OCI-LY1 (cell line): Measurements from ENCODE around the gene LGMN.

Experiments used
- H2AFZ ChIP-seq: fragments of 200-600 bp; sonication (generic), shearing (Covaris generic); 2 replicates; pipeline ENCODE4 v1.6.0; 2014; ENCODE audit warnings: antibody characterized with exemption, mild to moderate bottlenecking, low read length
- H3F3A ChIP-seq: fragments of 200-600 bp; sonication (generic), shearing (Covaris generic); 2 replicates; pipeline ENCODE4 v1.6.0; 2014; ENCODE audit warnings: mild to moderate bottlenecking, antibody characterized with exemption, low read length, moderate library complexity; ENCODE audit not compliant: insufficient read depth
- H3K27ac ChIP-seq: fragments of 200-600 bp; sonication (generic); 2 replicates; pipeline ENCODE4 v1.5.1; 2014; ENCODE audit warnings: low read length, mixed run types, mild to moderate bottlenecking, low read depth; ENCODE audit not compliant: poor library complexity, severe bottlenecking
- H3K27me3 ChIP-seq: fragments of 200-600 bp; sonication (generic); 2 replicates; pipeline ENCODE4 v1.6.0; 2014; ENCODE audit warnings: antibody characterized with exemption, mild to moderate bottlenecking, low read length, moderate library complexity; ENCODE audit not compliant: insufficient read depth
- H3K36me3 ChIP-seq: fragments of 200-600 bp; sonication (generic); 2 replicates; pipeline ENCODE4 v1.6.1; 2014; ENCODE audit warnings: mild to moderate bottlenecking, antibody characterized with exemption, low read length, moderate library complexity, mixed read lengths; ENCODE audit not compliant: insufficient read depth
- H3K4me1 ChIP-seq: fragments of 200-600 bp; sonication (generic); 2 replicates; pipeline ENCODE4 v1.5.1; 2014; ENCODE audit warnings: mild to moderate bottlenecking, low read length, moderate library complexity; ENCODE audit not compliant: insufficient read depth, severe bottlenecking
- H3K4me2 ChIP-seq: fragments of 200-600 bp; sonication (generic), shearing (Covaris generic); 2 replicates; pipeline ENCODE4 v1.6.1; 2014; ENCODE audit warnings: low read length
- H3K4me3 ChIP-seq: fragments of 200-600 bp; sonication (generic); 2 replicates; pipeline ENCODE4 v1.5.1; 2014; ENCODE audit warnings: low read length, low read depth, mild to moderate bottlenecking, mixed read lengths; ENCODE audit not compliant: poor library complexity, severe bottlenecking
- H3K79me2 ChIP-seq: fragments of 200-600 bp; shearing (Covaris generic); 2 replicates; pipeline ENCODE4 v1.6.1; 2016; ENCODE audit warnings: mixed run types, low read length, mixed read lengths; ENCODE audit not compliant: insufficient read depth
- H3K9ac ChIP-seq: fragments of 200-600 bp; sonication (generic), shearing (Covaris generic); 2 replicates; pipeline ENCODE4 v1.6.1; 2014; ENCODE audit warnings: mild to moderate bottlenecking, low read length, mixed read lengths
- H3K9me2 ChIP-seq: fragments of 200-600 bp; sonication (generic), shearing (Covaris generic); 2 replicates; pipeline ENCODE4 v1.6.1; 2014; ENCODE audit warnings: low read depth, mild to moderate bottlenecking, low read length, mixed read lengths
- H3K9me3 ChIP-seq: fragments of 200-600 bp; shearing (Covaris generic); 2 replicates; pipeline ENCODE4 v1.6.1; 2014; ENCODE audit warnings: low read length, mixed read lengths
- H4K20me1 ChIP-seq: fragments of 200-600 bp; sonication (generic), shearing (Covaris generic); 2 replicates; pipeline ENCODE4 v1.6.0; 2016; ENCODE audit warnings: mild to moderate bottlenecking, low read length; ENCODE audit not compliant: insufficient read depth
- CTCF ChIP-seq: fragments of 200-600 bp; sonication (generic), shearing (Covaris generic); IDR thresholded peaks from 2 replicates; pipeline ENCODE4 v1.5.1; 2017; ENCODE audit warnings: mild to moderate bottlenecking, antibody characterized with exemption, low read length, moderate library complexity, mixed read lengths
- EZH2 ChIP-seq: fragments of 200-600 bp; sonication (generic), shearing (Covaris generic); IDR thresholded peaks from 2 replicates; pipeline ENCODE4 v1.8.0; 2017; ENCODE audit warnings: borderline replicate concordance, mixed run types, mild to moderate bottlenecking, antibody characterized with exemption, low read length, moderate library complexity, mixed read lengths

The LGMN gene

DNA sequence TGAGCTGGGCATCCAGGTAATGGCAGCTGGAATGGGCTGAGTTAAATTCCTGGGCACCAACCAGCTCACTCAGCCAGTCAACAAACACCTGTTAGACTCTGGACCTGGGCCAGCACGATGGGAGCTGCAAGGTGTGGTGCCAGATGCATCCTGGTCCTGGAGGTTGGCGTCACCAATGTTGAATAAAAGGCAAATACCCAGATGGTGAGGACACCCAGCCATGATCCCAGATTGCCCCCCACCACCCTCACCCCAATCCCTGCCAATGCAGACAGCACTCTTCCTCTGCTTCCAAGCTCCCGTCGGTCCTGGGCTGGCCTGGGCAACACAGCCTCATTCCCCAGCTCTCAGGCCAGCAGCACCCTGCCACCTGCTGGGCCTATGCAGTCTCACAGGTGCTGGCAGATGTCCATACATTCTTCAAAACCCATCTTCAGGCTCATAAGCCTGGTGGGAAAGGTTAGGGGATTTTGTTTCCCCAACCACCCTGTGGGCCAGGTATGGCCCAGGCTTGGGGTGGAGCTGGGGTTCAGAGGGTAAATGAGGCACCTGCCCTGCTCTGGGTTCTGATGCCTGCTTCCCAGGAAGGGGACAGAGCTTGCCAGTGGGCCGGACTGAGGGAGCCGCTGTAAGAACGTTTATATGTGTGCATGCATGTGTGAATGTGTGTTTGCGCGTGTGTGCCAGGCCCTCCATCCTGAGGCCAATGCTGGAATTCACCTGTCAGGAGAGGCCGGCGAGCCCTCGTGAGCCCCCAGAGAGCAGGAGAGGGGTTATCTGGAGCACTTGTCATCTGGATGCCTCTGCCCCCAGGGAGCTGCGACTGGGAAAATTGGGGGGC lies 58.0 kb downstream of the LGMN start:
- H3K4me2 ChIP-seq, result no peak overlapping the region
- no peak overlapping the region for H3K27ac ChIP-seq
- peak; percentile 51 for TF ChIP-seq CTCF
- no peak for TF ChIP-seq EZH2
- no peak overlapping the region for H3K4me3 ChIP-seq
- H3K9me2 ChIP-seq, result no peaks in the 10 kb centered on the region
- H3K4me1 ChIP-seq, result no peaks in the 10 kb centered on the region
- no peaks in the 10 kb centered on the region for H3K36me3 ChIP-seq
- H4K20me1 ChIP-seq, result no peaks in the 10 kb centered on the region
- H3K79me2 ChIP-seq, result no peaks in the 10 kb centered on the region
- H3F3A ChIP-seq, result no peaks in the 10 kb centered on the region
- H3K9ac ChIP-seq, result no peak overlapping the region
- no peaks in the 10 kb centered on the region for H3K27me3 ChIP-seq
- no peaks in the 10 kb centered on the region for H3K9me3 ChIP-seq
- H2AFZ ChIP-seq, result no peak overlapping the region

DNA sequence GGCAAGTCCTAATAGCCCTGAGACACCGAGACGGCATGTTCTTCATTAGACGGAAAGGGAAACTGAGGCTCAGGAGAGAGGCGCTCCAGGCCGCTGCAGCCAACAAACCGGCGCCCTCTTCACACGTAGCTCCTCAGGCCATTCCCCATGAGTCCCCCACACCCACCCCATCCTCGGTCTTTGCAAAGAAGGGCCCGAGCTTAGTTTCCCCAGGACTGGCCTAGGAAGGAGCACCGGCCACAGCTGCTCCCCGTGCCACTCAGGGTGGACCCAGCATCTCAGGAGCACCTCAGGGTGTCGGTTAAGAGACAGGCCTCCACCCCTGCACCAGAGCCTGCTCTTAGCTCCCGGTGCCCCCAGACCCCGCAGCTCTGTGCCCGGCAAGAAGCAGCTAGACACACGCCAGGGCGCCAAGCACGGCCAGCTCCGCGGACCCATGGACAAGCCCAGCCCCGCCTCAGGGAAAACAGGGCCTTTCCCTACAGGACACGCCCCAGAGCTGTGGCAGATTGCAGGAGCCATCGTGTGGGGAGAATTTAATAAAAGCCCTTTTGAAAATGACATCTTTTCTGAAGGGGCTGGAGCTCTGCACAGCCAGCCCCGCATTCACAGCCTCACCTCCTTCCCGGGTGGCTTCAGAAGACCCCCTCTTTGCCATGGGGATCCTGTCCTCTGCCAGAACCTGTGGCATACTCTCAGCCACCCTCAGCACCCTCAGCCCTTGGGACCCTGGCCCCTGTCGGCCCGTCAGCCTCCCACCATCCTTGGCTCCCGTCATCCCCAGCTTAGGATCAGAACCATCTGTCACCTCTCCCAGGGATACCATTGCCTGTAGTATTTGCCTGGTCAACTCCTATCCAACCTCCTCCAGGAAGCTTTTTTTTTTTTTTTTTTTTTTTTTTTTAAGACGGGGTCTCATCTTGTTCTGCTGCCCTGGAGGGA lies 59.7 kb downstream of the LGMN start:
- Histone ChIP-seq H3K9me3 (no peaks in the 10 kb centered on the region), H4K20me1 (no peaks in the 10 kb centered on the region), H3K27me3 (no peaks in the 10 kb centered on the region), H3K4me1 (no peaks in the 10 kb centered on the region), H2AFZ (no peak overlapping the region), H3K4me2 (no peak overlapping the region), H3K9ac (no peak overlapping the region), H3K27ac (no peak overlapping the region), H3K79me2 (no peaks in the 10 kb centered on the region), H3K4me3 (no peak overlapping the region), H3F3A (no peaks in the 10 kb centered on the region), H3K36me3 (no peaks in the 10 kb centered on the region), H3K9me2 (no peaks in the 10 kb centered on the region)
- TF ChIP-seq CTCF (no peak), EZH2 (no peak)

DNA sequence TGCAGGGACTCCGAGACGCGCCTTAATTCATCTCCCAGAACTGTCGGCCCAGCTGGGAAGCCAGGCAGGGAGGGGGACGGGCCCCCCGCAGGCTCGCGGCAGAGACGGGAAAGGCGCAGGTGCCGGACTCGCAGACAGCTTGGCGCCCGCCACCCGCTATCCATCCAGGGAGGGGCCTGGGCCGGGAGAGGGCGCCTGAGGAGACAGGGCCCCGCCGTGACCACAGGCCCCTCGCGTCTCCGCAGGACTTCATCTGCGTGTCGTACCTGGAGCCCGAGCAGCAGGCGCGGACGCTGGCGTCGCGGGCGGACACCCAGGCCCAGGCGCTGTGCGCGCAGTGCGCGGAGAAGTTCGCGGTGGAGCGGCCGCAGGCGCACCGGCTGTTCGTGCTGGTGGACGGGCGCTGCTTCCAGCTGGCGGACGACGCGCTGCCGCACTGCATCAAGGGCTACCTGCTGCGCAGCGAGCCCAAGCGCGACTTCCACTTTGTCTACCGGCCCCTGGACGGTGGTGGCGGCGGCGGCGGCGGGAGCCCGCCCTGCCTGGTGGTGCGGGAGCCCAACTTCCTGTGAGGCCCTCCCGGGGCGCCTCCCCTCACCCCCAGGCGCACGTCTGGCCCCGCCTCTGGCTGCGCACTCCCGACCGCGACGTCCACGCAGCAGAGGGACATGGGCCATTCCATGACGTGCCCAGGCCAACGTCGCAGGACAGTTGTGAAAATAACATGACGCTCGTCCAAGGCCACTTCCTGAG lies 60.6 kb downstream of the LGMN start:
- H3K36me3 ChIP-seq, result no peaks in the 10 kb centered on the region
- TF ChIP-seq EZH2 (no peak), CTCF (no peak)
- no peaks in the 10 kb centered on the region for H3K27me3 ChIP-seq
- no peaks in the 10 kb centered on the region for H3K9me2 ChIP-seq
- H2AFZ ChIP-seq, result no peak overlapping the region
- no peaks in the 10 kb centered on the region for H3K79me2 ChIP-seq
- H3K4me1 ChIP-seq, result no peaks in the 10 kb centered on the region
- no peaks in the 10 kb centered on the region for H3K9me3 ChIP-seq
- H3K4me2 ChIP-seq, result no peak overlapping the region
- H4K20me1 ChIP-seq, result no peaks in the 10 kb centered on the region
- no peak overlapping the region for H3K27ac ChIP-seq
- no peak overlapping the region for H3K9ac ChIP-seq
- no peak overlapping the region for H3K4me3 ChIP-seq
- H3F3A ChIP-seq, result no peaks in the 10 kb centered on the region
